ENCODE measurements around the gene NUMA1. TPM values are rescaled to one million over a fixed set of nuclear protein-coding genes. Genes with fewer than 3 reads are reported as not detected.

NUMA1 gene
- total RNA-seq, 1 donor: 233 TPM

GRCh38 chr11:72067266-72067665, 13.1 kb downstream of the NUMA1 start:
- DNase-seq (ENCODE audit: low read depth in 2 of 3, low spot score in 2 of 3): no peak

DNA sequence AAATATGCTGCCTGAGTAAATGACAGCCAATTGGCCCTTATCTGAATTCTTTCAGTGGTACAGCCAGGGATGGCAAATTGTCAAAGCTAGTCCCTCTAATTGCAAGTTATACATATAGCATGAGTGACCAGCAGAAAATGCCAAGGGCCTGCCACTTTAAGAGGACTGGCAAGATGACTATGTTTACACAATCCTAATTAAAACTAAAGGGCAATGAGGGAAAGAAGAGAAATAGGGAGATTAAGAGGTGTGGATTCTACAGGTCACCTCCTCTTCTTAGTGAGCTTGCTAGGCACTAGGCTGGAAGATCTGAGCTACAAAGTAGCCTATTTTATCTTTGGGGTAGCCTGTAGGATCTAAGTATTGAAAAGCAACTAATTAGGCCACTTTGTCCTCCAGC, 13.5 kb downstream of the NUMA1 start:
- DNase-seq (ENCODE audit: low read depth in 2 of 3, low spot score in 2 of 3): no peak

DNA sequence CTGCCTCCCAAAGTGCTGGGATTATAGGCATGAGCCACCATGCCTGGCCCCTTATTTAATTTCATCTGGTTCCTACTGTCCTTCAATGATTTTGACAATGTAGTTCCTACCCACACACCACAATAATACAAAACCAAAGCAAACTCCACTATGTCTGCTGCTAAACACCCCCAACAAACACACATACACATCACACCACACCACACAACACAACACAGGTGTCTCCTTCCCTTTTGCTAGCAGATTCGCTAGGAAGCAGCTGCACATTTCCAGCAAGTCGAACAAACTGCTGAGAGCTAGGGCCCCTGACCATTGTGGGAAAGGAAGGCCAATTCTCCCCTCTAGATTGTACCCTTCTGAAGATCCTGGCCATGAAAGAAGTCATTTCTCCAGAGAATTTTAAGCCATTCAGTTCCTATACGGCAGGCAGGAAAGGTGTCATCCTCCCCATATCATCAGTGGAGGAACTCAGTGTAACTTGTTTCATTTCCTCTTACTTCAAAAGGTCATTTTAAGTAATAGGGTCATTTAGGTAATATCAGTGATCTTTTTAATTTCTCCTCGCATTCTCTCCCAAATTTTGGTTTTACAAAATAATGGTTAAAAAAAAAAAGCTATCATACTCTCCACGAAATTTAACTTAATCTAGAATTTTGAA, 18.5 kb downstream of the NUMA1 start:
- no peak for DNase-seq (ENCODE audit: low read depth in 2 of 3, low spot score in 2 of 3)

DNA sequence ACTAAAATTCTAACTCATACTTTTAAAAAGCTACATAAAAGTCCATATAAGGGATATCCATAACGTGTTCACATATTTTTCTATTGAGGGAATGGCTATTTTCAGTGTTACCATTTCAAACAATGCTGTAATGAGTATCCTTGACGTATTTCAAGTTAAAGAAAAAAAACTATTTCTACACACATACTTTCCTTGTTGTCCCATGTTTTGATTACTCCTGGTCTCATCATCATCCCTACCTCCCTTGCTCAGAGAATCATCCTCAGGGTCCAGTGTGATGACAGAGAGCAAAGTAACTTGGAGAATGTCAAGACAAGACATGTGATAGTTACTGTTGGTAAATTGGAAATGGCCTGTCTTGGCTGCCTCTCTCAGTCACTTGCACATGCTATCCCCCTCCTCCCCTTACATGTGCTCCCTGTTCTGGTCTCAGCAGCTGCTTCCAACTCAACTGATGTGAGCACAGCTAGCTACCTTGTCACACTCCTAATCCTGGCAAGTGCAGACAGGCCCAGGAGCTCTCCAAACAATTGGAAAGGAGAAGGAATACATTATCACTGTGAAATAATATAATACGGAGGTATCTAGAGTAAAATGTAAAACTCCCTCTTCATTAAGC, 21.8 kb downstream of the NUMA1 start:
- no peak for DNase-seq (ENCODE audit: low read depth in 2 of 3, low spot score in 2 of 3)

DNA sequence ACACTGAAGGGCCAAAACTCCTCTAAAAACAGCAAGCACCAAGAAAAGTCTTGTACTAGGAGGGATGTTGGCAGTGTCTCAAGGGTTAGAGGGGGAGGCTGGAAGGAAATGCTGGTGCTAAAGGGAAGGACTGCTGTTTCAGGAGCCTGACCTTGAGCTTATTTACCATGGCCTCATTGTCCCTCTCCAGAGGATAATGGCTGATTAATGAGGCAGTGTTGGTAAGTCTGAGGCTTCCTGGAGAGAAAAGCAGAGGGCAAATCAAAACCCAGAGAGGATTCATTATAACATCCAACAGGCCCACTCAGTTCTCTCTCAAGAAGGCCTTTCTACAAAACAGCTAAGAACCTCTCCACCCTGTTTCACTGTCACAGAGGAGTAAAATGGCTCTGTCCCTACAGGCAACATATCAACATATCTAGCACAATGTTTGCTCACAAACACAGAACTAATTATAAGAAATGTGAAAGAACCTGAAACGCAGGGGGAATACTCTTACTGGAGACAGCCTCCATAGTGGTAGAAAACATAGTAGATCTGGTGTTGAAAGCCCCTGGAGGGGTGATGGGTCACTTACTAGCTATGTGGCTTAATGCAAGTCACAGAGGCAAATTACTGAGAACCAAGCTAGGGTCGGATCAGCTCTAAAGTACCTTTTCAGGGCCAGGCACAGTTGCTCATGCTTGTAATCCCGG, 31.4 kb downstream of the NUMA1 start:
- DNase-seq (ENCODE audit: low read depth in 2 of 3, low spot score in 2 of 3): no peak

- no peak for DNase-seq (ENCODE audit: low read depth in 2 of 3, low spot score in 2 of 3)
Measured at GRCh38 chr11:72045849-72046248, 34.5 kb downstream of the NUMA1 start.

DNA sequence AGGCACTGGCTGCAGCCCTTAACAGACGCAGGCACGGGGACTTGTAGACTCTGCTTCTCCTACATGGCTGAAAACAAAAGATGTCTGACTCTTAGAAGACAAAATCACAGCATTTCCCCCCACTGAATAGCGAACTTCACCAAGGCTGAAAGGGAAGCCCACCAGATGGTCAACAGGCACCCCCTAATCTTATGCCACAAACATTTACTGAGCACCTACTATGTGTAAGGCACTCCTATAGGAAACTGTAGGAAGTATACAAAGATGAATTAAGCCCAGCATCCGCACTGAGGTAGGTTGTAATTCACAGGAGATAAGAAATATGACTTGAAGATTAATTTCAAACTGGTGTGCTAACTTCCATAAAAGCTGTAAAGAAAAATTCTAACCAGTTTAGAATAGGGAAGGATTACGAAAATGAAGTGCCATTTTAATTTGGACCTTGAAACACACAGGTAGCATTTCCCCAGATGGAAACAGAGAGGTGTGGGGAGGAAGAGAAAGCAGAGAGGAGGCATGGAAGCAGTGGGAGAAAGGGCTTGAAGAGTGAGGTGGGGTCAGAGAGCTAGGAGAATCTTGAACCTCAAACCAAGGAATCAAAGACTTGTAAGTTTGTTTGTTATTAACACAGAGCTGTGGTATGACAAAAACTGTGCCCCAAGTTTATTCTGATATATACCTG, 38.1 kb downstream of the NUMA1 start:
- DNase-seq (ENCODE audit: low read depth in 2 of 3, low spot score in 2 of 3): no peak

DNA sequence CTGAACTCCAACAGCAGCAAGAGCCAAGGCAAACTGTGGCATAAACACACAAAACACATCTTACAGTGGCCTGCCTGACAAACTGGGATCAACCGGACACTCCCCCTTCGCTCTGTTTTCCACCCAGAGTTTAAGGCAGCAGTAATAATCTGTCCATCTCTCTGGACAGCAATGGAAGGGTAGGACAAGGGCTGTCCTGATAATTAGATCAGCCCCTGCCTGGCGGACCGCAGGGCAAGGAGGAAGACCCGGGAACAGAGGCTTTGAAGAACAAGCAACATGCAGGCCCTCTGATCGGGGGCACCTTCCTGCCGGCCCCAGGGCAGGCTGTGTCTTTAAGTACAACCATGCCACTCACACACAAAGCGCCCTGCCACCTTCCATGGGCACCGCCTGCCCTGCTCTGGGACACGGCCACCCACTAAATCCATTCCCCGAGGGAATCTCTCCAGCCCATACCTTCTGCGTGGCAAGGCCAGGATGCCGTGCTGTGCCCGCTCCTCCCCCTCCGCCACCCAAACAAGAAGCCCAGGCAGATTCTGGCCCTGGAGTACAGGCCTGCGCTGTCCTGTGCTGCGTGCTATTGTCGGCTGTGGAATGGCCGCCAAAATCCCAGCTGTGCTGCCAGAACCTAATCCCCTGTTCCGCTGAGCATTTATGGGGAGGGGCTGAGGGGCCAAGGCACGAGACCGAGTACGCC, 38.8 kb downstream of the NUMA1 start:
- DNase-seq (ENCODE audit: low read depth in 2 of 3, low spot score in 2 of 3): peak; percentile 37 to 75 (median 64)

GRCh38 chr11:72040491-72041363, 39.6 kb downstream of the NUMA1 start:
- DNase-seq (ENCODE audit: low read depth in 2 of 3, low spot score in 2 of 3): peak; percentile 76 to 93 (median 91)

- no peak for DNase-seq (ENCODE audit: low read depth in 2 of 3, low spot score in 2 of 3)
Measured at GRCh38 chr11:72039856-72040401, 40.4 kb downstream of the NUMA1 start.

DNA sequence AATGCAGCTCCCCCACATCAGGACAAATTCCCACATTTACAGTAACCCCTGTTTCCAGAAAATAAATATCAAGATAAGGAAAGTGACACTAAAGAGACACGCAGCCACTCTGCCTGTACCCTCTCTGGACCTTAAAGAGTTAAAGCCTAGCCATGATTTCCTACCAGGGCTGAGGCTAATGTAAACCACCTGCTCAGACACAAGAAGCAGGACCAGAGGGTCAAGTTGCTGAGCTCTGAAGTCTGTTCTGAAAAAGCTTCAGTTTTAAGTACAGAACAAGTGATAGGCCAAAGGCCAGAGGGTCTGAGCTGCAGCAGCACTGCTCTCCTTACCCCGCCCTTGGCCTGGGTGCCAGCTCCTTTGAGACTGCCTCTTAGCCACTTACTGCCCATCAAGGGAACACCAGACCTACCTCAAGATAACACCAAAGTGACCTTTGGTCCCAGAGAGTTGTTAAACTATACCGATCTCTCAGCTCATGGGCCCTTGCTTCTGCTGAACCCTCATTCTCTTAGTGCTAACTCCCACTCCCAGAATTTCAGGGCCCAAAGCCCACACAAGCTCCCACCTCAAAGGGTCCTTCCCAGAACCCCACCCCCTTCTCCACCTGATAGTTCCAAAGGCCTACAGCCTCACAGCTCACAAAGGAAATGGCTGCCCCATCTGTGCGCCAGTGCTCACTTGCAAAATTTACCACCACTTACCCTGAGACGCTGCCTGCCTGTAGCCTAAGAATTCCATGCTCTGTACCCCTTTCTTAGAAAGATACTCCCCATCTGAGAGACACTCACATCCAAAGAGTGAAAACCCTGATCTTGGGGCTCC, 41.1 kb downstream of the NUMA1 start:
- DNase-seq (ENCODE audit: low read depth in 2 of 3, low spot score in 2 of 3): no peak

GRCh38 chr11:72038491-72038890, 41.9 kb downstream of the NUMA1 start:
- DNase-seq (ENCODE audit: low read depth in 2 of 3, low spot score in 2 of 3): no peak

- DNase-seq (ENCODE audit: low read depth in 2 of 3, low spot score in 2 of 3): no peak
Measured at GRCh38 chr11:72037554-72038311, 42.6 kb downstream of the NUMA1 start.

DNA sequence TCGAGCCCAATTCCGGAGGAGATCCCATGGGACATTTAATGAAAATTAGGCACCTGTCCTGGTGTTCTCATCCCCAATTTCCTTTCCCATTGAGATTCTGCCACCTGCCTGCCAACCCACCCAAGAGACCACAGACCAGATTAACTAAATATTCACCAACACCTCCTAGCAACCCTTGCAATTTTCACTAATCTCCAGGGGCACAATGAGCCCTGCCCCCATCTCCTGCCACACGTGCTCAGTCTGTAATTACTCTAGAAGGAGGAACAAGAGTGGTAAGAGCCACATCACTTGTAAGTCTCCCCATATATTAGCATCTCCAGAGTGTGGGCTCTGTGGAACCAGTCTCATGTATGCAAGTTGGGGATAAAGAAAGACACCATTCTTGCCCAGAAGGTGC, 43.7 kb downstream of the NUMA1 start:
- no peak for DNase-seq (ENCODE audit: low read depth in 2 of 3, low spot score in 2 of 3)

DNA sequence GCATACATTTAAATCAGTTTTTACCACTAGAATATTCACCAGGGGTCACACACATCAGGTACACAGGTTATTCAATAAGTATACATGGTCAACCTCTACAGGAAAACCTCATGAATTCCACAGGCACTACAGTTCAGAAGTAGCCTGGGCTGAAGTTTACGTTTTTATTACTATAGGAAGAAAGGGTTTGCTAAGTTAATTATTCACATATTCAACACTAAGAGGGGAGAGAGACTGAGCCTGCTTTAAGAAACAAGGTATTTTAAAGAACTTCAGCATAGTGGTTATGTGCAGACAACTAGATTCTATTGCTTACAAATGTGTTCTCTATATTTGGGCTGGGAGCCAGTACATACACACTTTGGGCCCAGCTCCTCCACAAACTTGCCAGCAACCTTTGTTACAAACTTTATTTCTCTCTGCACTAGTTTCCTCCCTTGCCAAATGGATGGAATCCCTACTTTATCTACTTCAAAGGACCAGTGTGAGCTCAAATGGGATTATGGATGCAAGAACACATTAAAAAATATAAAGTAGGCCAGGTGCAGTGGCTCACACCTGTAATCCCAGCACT, 49.8 kb downstream of the NUMA1 start:
- DNase-seq (ENCODE audit: low read depth in 2 of 3, low spot score in 2 of 3): no peak

GRCh38 chr11:72026090-72026489, 54.3 kb downstream of the NUMA1 start:
- no peak for DNase-seq (ENCODE audit: low read depth in 2 of 3, low spot score in 2 of 3)

DNA sequence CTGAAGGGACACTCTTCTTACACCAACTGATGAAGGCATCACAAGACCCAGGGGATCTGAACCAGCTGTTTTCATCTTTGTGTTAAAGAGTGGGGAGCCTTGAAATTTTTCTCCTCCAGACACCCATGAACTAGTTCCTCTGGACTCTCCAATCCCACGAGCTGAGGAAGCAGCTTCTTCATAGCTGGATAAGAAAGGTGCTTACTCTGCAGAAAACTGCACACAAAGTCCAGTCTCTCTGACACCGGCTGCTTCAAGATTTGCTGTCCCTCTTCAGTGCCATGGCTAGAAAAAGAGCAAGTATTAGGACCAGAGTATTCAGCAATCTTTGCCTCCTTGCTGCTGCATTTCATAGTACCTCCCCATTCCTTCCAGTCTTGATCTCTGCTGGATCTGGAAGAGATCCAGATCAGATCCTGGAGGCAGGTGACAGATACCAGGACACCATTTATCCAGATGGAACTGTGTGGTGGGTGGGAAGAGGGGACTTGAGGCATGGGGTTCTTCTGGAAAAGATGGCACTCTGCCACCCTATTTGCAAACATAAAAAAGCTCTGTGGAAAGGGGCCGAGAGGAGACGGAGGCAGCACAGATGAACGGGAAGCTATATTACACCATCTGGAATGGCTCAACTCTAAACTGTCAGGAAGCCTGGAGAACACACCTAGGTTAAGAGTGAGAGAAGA, 56.1 kb downstream of the NUMA1 start:
- DNase-seq (ENCODE audit: low read depth in 2 of 3, low spot score in 2 of 3): no peak

Measured in hematopoietic multipotent progenitor cell (in vitro differentiated cells).